Astrocyte (in vitro differentiated cells and primary cell): ENCODE results near the gene WIPF2. TPM values are rescaled to one million over a fixed set of nuclear protein-coding genes. Genes with fewer than 3 reads are reported as not detected.
A peak's percentile ranks its signal among the peaks of the same experiment; 100 is the strongest.
"Not testable (repeated sequence)": the region's sequence is repeated elsewhere in the genome, so short reads cannot be mapped to it uniquely, and the experiment has no call there.

Experiments
- DNase-seq: peaks from one replicate; pipeline ENCODE4 v3.0.0-alpha.2; 2010; ENCODE audit warnings: low read depth
- FAIRE-seq: peaks from 2 replicates; lab custom pipeline; 2011; peaks lifted over from hg19 to GRCh38; lab: Jason Lieb, UNC
- H2AFZ ChIP-seq: 2 replicates; pipeline ENCODE4 v1.6.0; 2012; ENCODE audit warnings: low read depth, low read length, inconsistent platforms
- H3K27ac ChIP-seq: 2 replicates; pipeline ENCODE4 v1.5.1; 2011; ENCODE audit warnings: low read depth, low read length, inconsistent platforms
- H3K27me3 ChIP-seq: 2 replicates; pipeline ENCODE4 v1.6.0; 2011; ENCODE audit warnings: low read length, inconsistent platforms; ENCODE audit not compliant: insufficient read depth
- H3K36me3 ChIP-seq: 2 replicates; pipeline ENCODE4 v1.5.1; 2011; ENCODE audit warnings: low read length, inconsistent platforms; ENCODE audit not compliant: insufficient read depth
- H3K4me1 ChIP-seq: 2 replicates; pipeline ENCODE4 v1.5.1; 2011; ENCODE audit warnings: low read length, inconsistent platforms; ENCODE audit not compliant: insufficient read depth
- H3K4me2 ChIP-seq: 2 replicates; pipeline ENCODE4 v1.6.0; 2012; ENCODE audit warnings: low read length, inconsistent platforms
- H3K4me3 ChIP-seq: 2 replicates; pipeline ENCODE4 v1.5.1; 2011; ENCODE audit warnings: low read depth, mild to moderate bottlenecking, low read length, inconsistent platforms; ENCODE audit not compliant: insufficient read depth
- H3K79me2 ChIP-seq: 2 replicates; pipeline ENCODE4 v1.6.0; 2012; ENCODE audit warnings: mild to moderate bottlenecking, low read length, inconsistent platforms; ENCODE audit not compliant: insufficient read depth
- H3K9ac ChIP-seq: 2 replicates; pipeline ENCODE4 v1.6.0; 2012; ENCODE audit warnings: mild to moderate bottlenecking, low read length, inconsistent platforms
- H3K9me3 ChIP-seq: 2 replicates; pipeline ENCODE4 v1.5.1; 2012; ENCODE audit warnings: low read depth, mild to moderate bottlenecking, low read length, inconsistent platforms; ENCODE audit not compliant: insufficient read depth
- H4K20me1 ChIP-seq: 2 replicates; pipeline ENCODE4 v1.6.0; 2012; ENCODE audit warnings: low read length, inconsistent platforms; ENCODE audit not compliant: insufficient read depth
- H3K27ac Mint-ChIP-seq: one replicate; pipeline ENCODE4 v1.8.0; 2021; ENCODE audit warnings: mild to moderate bottlenecking, mixed read lengths; ENCODE audit not compliant: unreplicated experiment
- H3K27me3 Mint-ChIP-seq: one replicate; pipeline ENCODE4 v1.8.0; 2021; ENCODE audit warnings: low read depth, mixed read lengths; ENCODE audit not compliant: unreplicated experiment
- H3K36me3 Mint-ChIP-seq: one replicate; pipeline ENCODE4 v1.8.0; 2021; ENCODE audit warnings: low read depth, mixed read lengths; ENCODE audit not compliant: unreplicated experiment
- H3K4me1 Mint-ChIP-seq: one replicate; pipeline ENCODE4 v1.8.0; 2021; ENCODE audit warnings: low read depth, mixed read lengths; ENCODE audit not compliant: unreplicated experiment
- H3K4me3 Mint-ChIP-seq: one replicate; pipeline ENCODE4 v1.8.0; 2021; ENCODE audit warnings: mild to moderate bottlenecking, moderate library complexity, mixed read lengths; ENCODE audit not compliant: unreplicated experiment
- H3K9me3 Mint-ChIP-seq: one replicate; pipeline ENCODE4 v1.8.0; 2021; ENCODE audit warnings: mild to moderate bottlenecking, mixed read lengths; ENCODE audit not compliant: unreplicated experiment
- CTCF ChIP-seq: IDR thresholded peaks from 2 replicates; pipeline ENCODE4 v1.5.1; 2011; ENCODE audit warnings: low read depth, mild to moderate bottlenecking, inconsistent platforms, low read length, moderate library complexity; ENCODE audit not compliant: insufficient read depth
- EZH2 ChIP-seq: IDR thresholded peaks from 2 replicates; pipeline ENCODE4 v1.6.1; 2012; ENCODE audit warnings: mild to moderate bottlenecking, low read length, inconsistent platforms; ENCODE audit not compliant: insufficient read depth
- total RNA-seq: library from RNA; stranded (reverse); gene quantifications from 2 replicates; pipeline ENCODE4 v1.2.1, GENCODE V29; 2021

WIPF2 gene
- total RNA-seq, 1 donor from 2014 or later = 30.7 TPM

- DNase-seq (peak; percentile 86), FAIRE-seq (peak; percentile 23)
- peaks cover 39% of the 10 kb centered on the region for H4K20me1 ChIP-seq
- H3K27me3 Mint-ChIP-seq = no peaks in the 10 kb centered on the region
- H3K4me2 ChIP-seq = peak overlapping the region; percentile 76
- no peaks in the 10 kb centered on the region for H3K36me3 ChIP-seq
- H3K79me2 ChIP-seq = peaks cover 75% of the 10 kb centered on the region
- TF ChIP-seq CTCF = no peak
- no peak for TF ChIP-seq EZH2
- peaks cover 13% of the 10 kb centered on the region for H3K4me1 Mint-ChIP-seq
- peak overlapping the region; percentile 24 for H3K27ac ChIP-seq
- H3K27me3 ChIP-seq = no peaks in the 10 kb centered on the region
- peaks cover 10% of the 10 kb centered on the region for H3K4me1 ChIP-seq
- H3K4me3 ChIP-seq = peak overlapping the region; percentile 44
- peaks cover 3% of the 10 kb centered on the region for H3K36me3 Mint-ChIP-seq
- peak overlapping the region; percentile 57 for H3K9ac ChIP-seq
- H3K27ac Mint-ChIP-seq = no peak overlapping the region
- H3K9me3 Mint-ChIP-seq = no peaks in the 10 kb centered on the region
- H3K9me3 ChIP-seq = no peaks in the 10 kb centered on the region
- peak overlapping the region; percentile 17 for H3K4me3 Mint-ChIP-seq
- no peak overlapping the region for H2AFZ ChIP-seq
These were observed 5.8 kb downstream of the WIPF2 start for GRCh38 chr17:40224718-40225550.

GRCh38 chr17:40229146-40229545, 10.0 kb downstream of the WIPF2 start:
- H3K79me2 ChIP-seq = peaks cover 69% of the 10 kb centered on the region

GRCh38 chr17:40230670-40231069, 11.6 kb downstream of the WIPF2 start:
- Mint-ChIP-seq H3K4me3 (no peak overlapping the region), H3K27ac (no peak overlapping the region)
- no peak for FAIRE-seq

More at GRCh38 chr17:40229146-40229545, 10.0 kb downstream of the WIPF2 start:
- not testable (repeated sequence) for H3K4me2 ChIP-seq, H3K4me3 Mint-ChIP-seq, H3K27me3 Mint-ChIP-seq, H3K27me3 ChIP-seq, H3K36me3 ChIP-seq, H3K9ac ChIP-seq, H3K4me1 Mint-ChIP-seq, H3K36me3 Mint-ChIP-seq, H3K4me3 ChIP-seq, FAIRE-seq, H3K9me3 Mint-ChIP-seq, H2AFZ ChIP-seq, H3K27ac Mint-ChIP-seq, DNase-seq, H3K9me3 ChIP-seq, H3K27ac ChIP-seq, H3K4me1 ChIP-seq
- H4K20me1 ChIP-seq = peaks cover 62% of the 10 kb centered on the region

GRCh38 chr17:40231928-40232327, 12.8 kb downstream of the WIPF2 start:
- H3K9me3 Mint-ChIP-seq, H3K4me1 Mint-ChIP-seq, H3K27me3 ChIP-seq, H3K4me3 ChIP-seq, H3K27me3 Mint-ChIP-seq, DNase-seq, H3K27ac ChIP-seq, H3K4me2 ChIP-seq, H2AFZ ChIP-seq, H3K36me3 ChIP-seq, H3K4me3 Mint-ChIP-seq, H3K27ac Mint-ChIP-seq, H3K9ac ChIP-seq, H3K4me1 ChIP-seq, FAIRE-seq, H3K9me3 ChIP-seq: not testable (repeated sequence)
- peaks cover 54% of the 10 kb centered on the region for H4K20me1 ChIP-seq
- peaks cover 18% of the 10 kb centered on the region for H3K36me3 Mint-ChIP-seq
- peaks cover 63% of the 10 kb centered on the region for H3K79me2 ChIP-seq

More at GRCh38 chr17:40230670-40231069, 11.6 kb downstream of the WIPF2 start:
- Mint-ChIP-seq H3K27me3 (no peaks in the 10 kb centered on the region), H3K9me3 (no peaks in the 10 kb centered on the region), H3K4me1 (no peaks in the 10 kb centered on the region), H3K36me3 (peaks cover 18% of the 10 kb centered on the region)
- Histone ChIP-seq H3K27ac (no peak overlapping the region), H3K79me2 (peaks cover 63% of the 10 kb centered on the region), H3K4me3 (no peak overlapping the region), H3K4me2 (no peak overlapping the region), H3K4me1 (no peaks in the 10 kb centered on the region), H4K20me1 (peaks cover 49% of the 10 kb centered on the region), H2AFZ (no peak overlapping the region), H3K9ac (no peak overlapping the region), H3K27me3 (no peaks in the 10 kb centered on the region), H3K9me3 (no peaks in the 10 kb centered on the region), H3K36me3 (peaks cover 5% of the 10 kb centered on the region)
- DNase-seq = no peak
- TF ChIP-seq CTCF (no peak), EZH2 (no peak)
